WI38 (cell line): ENCODE results near the gene C8G.

Experiments used
- H3K4me3 ChIP-seq: 2 replicates; pipeline ENCODE4 v1.5.1; 2011; ENCODE audit warnings: low read depth, mild to moderate bottlenecking, control low read depth, low read length
- TF ChIP-seq, protein P1 (sequence below): IDR thresholded peaks from 2 replicates; pipeline ENCODE4 v1.5.1; 2012; ENCODE audit warnings: low read depth, mild to moderate bottlenecking, control low read depth, low read length

C8G gene

GRCh38 chr9:136983167-136983566, 38.1 kb downstream of the C8G start:
- TF ChIP-seq, protein P1, sequence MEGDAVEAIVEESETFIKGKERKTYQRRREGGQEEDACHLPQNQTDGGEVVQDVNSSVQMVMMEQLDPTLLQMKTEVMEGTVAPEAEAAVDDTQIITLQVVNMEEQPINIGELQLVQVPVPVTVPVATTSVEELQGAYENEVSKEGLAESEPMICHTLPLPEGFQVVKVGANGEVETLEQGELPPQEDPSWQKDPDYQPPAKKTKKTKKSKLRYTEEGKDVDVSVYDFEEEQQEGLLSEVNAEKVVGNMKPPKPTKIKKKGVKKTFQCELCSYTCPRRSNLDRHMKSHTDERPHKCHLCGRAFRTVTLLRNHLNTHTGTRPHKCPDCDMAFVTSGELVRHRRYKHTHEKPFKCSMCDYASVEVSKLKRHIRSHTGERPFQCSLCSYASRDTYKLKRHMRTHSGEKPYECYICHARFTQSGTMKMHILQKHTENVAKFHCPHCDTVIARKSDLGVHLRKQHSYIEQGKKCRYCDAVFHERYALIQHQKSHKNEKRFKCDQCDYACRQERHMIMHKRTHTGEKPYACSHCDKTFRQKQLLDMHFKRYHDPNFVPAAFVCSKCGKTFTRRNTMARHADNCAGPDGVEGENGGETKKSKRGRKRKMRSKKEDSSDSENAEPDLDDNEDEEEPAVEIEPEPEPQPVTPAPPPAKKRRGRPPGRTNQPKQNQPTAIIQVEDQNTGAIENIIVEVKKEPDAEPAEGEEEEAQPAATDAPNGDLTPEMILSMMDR: no peak

GRCh38 chr9:136983656-136984314, 38.7 kb downstream of the C8G start:
- TF ChIP-seq, protein P1: no peak
- no peak overlapping the region for H3K4me3 ChIP-seq

More at GRCh38 chr9:136983167-136983566, 38.1 kb downstream of the C8G start:
- H3K4me3 ChIP-seq: no peak overlapping the region

DNA sequence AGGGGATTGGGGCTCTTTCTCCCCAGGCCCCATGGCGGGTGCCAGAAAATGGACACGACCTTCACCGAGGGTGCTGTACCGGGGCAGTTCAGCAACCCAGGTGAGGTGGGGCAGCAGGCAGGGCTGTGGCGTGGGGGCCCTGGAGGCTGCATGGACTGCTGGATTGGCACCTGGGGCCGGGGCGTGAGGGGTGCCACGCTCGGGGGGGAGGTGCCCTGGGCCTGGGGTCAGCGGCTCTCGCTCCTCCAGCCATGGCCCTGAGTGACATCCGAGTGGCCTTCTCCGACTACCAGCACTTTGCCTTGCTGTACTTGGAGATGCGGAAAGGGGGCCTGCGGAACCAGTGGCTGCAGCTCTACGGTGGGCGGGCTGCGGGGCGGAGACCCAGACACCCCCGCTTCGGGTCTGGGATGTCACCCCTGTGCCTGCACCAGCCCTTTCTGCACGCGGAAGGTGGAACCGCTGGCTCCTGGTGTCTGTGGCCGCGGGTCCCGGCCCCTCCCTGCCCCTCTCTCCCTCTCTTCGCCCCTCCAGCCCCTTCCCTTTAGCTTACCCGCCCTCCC, 39.5 kb downstream of the C8G start:
- TF ChIP-seq, protein P1: no peak

DNA sequence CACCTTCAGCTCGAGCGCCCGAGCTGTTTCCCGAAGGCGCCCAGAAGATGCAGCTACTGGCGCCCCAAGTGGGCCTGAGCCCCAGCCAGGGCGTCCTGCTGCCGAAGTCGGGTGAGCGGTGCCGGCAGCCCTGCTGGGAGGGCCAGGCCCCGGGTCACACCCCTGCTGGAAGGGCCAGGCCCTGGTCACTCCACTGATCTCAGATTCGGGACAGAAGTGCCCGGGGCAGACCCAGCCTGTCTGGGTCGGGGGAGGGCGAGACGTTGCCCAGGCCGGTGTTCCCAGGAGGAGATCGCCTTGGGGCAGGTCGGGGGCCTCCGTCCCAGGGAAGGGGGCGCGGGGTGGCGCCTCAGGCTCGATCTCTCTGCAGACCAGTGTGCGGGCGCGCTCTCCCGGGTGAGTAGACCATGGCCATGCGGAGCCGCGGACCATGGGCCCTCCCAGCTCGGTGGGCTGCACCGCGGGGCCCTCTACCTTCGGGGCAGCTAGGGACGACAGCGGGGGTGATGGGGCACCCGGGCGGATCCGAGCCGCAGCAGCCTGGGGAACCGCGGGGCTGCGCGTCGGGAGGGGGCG, 40.1 kb downstream of the C8G start:
- no peak overlapping the region for H3K4me3 ChIP-seq
- TF ChIP-seq, protein P1: no peak

More for the DNA sequence above, 39.5 kb downstream of the C8G start:
- no peak overlapping the region for H3K4me3 ChIP-seq

- H3K4me3 ChIP-seq: no peak overlapping the region
- TF ChIP-seq, protein P1: no peak
These were observed 40.8 kb downstream of the C8G start for GRCh38 chr9:136985853-136986252.

DNA sequence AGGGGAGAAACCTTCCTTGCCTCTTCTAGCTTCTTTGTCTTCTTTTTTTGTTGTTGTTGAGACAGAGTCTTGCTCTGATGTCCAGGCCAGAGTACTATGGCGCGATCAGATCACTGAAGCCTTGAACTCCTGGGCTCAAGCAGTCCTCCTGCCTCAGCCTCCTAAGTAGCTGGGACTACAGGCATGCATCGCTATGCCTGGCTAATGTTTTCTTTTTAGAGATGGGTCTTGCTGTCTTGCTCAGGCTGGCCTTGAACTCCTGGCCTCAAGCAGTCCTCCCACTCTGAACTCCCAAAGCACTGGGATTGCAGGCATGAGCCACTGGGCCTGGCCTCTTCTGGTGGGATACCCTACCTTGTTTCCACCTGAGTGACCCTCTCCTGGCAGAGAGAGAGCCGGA, 43.8 kb downstream of the C8G start:
- TF ChIP-seq, protein P1: no peak
- no peak overlapping the region for H3K4me3 ChIP-seq

- TF ChIP-seq, protein P1: no peak
- H3K4me3 ChIP-seq: no peak overlapping the region
These were observed 45.3 kb downstream of the C8G start for GRCh38 chr9:136990242-136990911.
